Left colon (tissue), 2 donors: ENCODE data around the gene RASSF4. TPM values are rescaled to one million over a fixed set of nuclear protein-coding genes. Genes with fewer than 3 reads are reported as not detected.

Experiments used
- ATAC-seq: fragments of 200-7000 bp; cut with Tn5 transposase; one replicate; pipeline ENCODE4 v1.9.1; 2020; ENCODE audit warnings: mild to moderate bottlenecking, moderate library complexity
- DNase-seq, 2 donors: peaks; one replicate each; pipeline ENCODE4 v3.0.0-alpha.2; 2020
- intact Hi-C, 2 donors: fragments of 100-400 bp; cut with DNase I in 1 of 2; cut with micrococcal nuclease in 1 of 2; formaldehyde crosslinking; loops; one replicate each; pipeline versions ENCODE4 v1.11.2 to v1.14.0; 2022; cut with DNase I, micrococcal nuclease
- total RNA-seq, 2 donors: library from RNA; stranded (reverse); fragmentation: NEBNext Ultra II Directional; extraction: Animal tissue kit (Norgen Biotek cat#: 25700); gene quantifications; one replicate each; pipeline ENCODE4 v1.2.1, GENCODE V29; 2021
- donor health status: DM: no; HTN: no; CAD: no.
- donor health status: DM: yes; HTN: yes; CAD: no.

The RASSF4 gene
- total RNA-seq, 2 donors from 2014 or later = 29.4 to 44.7 TPM

DNA sequence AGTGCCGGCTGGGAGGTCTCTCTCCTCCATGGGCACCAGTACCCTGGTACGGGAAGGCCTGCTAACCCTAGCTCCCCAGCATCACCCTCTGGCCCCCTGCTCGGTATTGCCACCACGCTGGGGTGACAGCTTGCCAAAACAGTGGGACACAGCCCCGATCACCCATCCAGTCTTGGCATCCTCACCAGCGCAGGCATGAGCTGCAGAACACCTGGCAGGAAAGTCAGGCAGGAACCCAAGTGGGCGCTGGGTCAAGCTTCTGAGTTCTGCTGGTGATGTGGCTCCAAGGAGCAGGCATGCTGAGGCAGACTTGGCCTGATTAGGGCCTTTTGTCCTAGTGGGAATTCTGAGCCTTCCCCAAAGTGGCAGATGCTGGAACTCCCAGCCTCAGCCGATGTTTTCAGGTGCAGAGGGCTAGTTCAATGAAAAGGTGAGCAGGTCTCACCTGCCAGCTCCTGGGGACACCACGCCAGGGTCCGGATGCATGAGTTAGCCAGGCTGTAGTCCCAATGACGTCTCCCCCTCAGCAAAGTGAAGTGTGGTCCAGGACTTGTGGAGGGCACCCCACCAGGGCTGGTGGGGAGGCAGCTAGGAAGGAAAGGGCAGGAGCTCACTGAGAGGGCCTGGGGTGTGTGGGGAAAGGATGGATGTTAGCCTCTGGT lies 32.6 kb downstream of the RASSF4 start:
- ATAC-seq = no peak
- intact Hi-C loops = no loop called here
- peak; percentile 3 to 18 for DNase-seq

DNA sequence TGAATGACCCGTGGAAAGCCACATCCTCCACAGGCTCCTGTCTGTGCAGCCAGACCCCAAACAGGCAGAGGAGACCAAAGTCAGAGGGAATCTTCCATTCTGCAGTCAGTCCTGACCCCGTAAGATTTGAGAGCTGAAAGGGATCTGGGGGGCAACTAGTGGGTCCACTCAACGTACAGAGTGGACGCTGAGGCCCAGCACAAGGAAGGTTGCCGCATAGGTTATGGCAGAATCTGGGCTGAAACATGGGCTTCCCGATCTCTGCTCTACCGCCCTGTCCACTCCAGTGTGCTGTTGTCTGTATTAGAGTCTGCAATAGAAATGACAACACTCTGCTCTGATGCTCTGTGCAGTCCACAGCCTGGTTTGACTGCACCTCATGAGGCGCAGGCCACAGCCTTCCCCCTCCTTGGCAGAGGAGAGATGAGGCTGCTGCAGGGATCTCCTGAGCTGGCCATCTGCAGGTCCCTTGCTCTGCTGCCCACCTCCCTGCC lies 33.2 kb downstream of the RASSF4 start:
- ATAC-seq (no peak), DNase-seq (no peak)
- intact Hi-C loops = no loop called here

DNA sequence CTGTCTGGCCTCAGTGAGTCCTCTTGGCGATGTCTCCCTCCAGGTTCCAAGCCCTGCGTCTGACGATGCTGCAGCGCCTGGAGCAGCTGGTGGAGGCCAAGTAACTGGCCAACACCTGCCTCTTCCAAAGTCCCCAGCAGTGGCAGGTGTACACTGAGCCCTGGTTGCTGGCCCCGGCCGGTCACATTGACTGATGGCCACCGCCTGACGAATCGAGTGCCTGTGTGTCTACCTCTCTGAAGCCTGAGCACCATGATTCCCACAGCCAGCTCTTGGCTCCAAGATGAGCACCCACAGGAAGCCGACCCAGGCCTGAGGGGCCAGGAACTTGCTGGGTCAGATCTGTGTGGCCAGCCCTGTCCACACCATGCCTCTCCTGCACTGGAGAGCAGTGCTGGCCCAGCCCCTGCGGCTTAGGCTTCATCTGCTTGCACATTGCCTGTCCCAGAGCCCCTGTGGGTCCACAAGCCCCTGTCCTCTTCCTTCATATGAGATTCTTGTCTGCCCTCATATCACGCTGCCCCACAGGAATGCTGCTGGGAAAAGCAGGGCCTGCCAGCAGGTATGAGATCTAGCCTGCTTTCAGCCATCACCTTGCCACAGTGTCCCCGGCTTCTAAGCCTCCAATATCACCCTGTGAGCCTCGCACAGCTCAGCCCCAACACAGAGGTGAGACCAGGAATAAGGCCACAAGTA lies 33.8 kb downstream of the RASSF4 start:
- DNase-seq (peak in 1 of 2 donors; percentile 3), ATAC-seq (no peak)
- intact Hi-C loops = no loop called here

DNA sequence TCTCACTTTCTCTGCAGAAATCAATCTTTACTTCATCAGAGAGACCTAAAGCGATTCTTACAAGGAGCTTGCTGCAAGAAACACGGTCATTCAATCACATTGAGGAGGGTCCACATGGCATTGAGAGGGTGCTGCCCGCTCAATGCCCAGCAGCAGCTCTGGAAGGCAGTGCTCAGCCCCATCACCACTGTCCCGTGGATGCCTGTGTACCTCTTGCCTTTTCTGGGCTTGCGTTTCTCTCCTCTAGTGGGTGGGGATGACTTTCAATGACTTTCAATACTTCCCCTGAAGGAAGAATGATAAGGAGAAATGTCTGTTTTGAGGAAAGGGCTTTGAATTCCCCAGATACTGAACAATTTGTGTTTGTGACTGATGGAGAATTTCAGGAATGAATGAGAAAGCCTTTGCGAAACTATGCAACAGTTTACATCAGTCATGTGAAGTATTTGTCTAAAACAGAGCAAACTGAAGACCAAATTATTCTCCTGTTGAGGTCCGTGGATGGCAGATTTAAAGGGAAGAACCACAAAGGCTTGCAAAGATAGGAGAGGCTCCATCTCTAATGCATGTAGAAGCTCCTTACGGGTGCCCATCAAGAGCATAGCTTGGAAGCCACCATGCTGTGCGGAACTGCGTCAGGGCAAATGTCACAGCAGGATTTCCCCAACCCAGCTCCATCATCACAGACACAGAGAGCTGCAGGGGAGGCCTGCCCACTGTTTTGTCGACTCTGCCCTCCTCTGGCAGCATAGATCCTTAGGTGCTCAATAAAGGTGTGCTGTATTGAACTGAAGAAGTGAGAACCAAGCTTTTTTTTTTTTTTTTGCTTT lies 34.5 kb downstream of the RASSF4 start:
- ATAC-seq (no peak), DNase-seq (peak in 1 of 2 donors; percentile 2)
- intact Hi-C loops = no loop called here

DNA sequence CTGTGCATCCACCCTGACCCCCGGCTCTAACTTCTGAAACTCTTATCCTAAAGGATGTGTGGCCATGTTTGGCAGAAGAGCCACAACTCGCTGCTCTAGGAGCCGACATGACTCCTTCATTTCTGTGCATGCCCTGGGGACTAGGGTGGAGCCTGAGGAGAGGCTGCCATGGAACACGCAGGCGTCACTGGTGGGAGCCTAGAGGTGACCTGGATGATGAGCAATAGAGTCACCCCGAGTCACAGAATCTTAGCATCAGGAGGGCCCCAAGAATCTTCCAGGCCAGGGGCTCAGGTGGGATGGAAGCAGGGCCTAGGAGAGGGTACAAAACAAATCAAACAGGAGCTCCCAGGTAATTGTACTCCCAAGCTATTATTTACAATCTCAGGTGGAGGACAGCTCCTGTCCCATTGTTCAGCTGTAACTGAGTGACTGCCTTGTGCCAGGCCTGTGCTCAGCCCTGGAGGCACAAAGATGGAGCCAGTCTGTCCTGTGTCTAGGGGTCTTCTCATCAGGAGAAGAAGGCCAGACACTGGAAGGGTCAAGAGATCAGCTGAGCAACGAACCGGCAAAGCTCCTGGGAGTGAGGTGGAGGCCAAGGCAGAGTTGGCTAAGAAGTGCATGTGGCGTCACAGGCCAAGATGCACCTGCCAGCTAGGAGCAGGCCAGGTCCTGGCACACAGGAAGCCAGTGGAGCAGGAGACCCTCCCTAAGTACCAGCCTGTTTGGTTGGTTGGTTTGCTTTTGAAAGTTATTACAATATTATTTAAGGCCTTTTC lies 35.3 kb downstream of the RASSF4 start:
- no peak for ATAC-seq
- intact Hi-C loops = no loop called here

DNA sequence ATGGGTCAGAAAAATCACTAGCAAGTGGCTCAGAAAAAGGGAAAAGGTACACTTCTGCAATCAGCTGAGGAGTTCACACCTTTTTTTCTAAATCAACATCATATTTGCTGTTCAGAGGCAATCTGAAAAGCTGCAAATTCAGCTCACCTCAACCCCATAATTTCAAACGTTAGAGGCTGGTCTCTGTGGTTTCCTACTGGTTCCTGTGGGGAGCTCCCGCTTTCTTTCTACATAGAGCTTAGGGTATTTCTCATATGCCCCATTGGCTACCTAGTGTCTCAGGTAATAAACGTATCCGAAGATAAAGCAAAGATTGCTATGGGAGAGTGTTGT lies 35.9 kb downstream of the RASSF4 start:
- intact Hi-C loops = no loop called here
- DNase-seq = no peak
- no peak for ATAC-seq

More for the DNA sequence above, 35.3 kb downstream of the RASSF4 start:
- peak in 1 of 2 donors; percentile 3 for DNase-seq

DNA sequence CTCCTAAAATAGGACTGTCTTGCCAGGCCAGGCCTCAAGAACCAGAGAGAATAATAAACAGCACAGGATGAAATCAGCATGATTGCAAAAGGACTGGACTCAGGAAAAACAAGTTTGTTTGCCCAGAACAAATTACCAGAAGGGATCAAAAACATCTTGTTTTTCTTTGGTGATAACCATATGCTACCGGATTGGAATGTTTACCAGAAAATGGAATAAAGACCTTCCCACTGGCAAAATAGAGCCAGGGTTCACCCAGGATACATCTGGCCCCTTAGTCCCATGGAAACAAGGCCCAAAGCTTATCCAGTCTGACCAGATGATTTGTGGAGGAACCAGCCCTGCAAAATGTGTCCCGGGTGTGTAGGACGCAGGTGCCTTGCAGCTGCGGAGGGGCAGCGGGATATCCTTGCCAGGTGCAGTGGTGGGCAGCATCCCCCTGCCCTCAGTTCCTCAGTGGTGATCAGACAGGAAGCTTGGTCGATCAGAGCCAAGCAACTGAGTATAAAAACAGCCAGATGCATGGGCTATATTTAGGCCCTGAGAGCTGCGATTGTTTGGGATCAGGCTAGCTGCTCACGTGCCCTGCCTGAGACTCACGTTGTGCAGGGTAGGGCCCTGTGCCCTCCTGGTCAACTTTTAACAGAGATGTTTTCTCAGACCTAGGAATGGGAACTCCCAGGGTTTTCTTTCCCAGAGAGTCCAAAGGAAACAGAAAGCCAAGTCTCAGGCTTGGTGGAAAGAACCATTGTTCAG lies 36.5 kb downstream of the RASSF4 start:
- peak; percentile 14 for ATAC-seq
- intact Hi-C loops = no loop called here
- peak in 1 of 2 donors; percentile 53 for DNase-seq

DNA sequence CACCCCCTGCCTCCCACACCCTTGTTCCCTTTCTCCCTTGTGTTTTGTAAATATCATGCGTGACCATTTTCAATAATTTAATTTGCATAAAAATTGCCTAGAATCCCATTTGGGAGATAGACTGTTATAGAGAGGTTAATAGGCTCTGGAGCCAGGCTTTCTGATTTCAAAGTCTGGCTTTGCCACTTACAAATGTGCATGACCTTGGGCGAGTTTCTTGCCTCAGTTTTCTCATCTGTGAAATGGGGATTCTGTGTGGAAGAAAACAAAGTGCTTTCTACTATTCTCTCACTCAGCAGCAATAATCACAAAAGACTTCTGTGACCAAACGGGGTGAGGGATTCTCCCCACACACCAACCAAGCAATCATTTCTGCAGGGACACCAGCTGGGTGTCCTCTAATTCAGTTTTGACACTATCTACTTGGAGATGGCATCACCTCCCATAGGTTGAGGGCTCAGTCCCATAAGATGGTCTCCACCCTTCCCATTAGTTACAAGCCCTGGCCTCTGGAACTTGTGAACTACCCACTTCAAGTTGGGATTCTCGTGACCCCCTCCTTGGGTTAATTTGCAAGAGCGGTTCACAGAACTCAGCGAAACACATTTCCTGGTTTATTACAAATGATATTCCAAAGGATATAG lies 37.6 kb downstream of the RASSF4 start:
- intact Hi-C loops = no loop called here
- no peak for ATAC-seq
- DNase-seq = no peak

DNA sequence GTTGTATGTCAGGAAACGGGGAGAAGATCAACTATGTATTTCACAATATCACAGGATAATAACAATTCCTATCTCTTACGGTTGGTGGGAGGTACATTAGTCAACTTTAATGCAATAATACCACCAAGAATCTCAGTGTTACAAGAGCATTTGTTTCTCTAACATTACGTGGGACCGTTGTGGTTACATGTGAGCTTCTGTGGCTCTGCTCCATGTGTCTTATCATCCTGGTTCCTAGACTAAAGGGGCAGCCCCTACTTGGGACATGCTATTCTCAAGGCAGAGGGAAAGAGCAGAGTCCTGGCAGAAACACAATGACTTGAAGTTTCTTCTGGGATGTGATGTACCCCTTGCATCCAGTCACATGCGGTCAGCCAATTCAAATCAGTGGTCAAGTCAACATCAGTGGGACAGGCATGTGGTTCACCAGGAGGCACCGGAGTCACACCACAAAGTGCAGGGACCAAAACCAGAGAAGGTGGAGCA lies 38.6 kb downstream of the RASSF4 start:
- ATAC-seq = no peak
- no peak for DNase-seq
- intact Hi-C loops = no loop called here

DNA sequence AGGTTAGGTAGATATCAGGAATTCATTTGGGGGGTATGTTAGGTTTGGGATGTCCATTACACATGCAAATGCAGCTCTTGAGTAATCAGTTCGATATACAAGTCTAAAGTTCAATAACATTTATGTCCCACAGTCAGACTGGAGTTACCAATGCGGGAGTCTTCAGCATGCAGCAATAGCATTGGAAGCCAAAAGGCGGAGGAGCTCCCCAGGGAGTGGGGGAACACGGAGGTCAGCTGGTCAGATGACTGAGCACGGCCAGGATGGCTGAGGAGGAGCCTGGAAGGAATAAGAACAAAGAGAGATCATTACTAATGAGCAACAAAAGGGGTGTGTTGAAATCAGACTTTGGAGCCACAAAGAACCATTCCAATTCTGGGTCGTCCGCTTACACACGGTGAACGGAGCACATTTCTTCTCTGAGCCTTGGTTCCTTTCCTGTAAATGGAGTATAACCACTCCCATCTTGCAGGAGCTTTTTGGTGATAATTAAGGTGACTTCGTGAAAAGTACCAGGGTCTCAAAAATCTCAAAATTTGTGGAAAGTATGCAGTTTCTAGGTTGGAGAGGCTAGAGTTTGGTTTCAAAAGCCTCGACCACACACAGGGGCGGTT lies 40.6 kb downstream of the RASSF4 start:
- intact Hi-C loops = no loop called here
- ATAC-seq (no peak), DNase-seq (peak; percentile 26 to 61)

DNA sequence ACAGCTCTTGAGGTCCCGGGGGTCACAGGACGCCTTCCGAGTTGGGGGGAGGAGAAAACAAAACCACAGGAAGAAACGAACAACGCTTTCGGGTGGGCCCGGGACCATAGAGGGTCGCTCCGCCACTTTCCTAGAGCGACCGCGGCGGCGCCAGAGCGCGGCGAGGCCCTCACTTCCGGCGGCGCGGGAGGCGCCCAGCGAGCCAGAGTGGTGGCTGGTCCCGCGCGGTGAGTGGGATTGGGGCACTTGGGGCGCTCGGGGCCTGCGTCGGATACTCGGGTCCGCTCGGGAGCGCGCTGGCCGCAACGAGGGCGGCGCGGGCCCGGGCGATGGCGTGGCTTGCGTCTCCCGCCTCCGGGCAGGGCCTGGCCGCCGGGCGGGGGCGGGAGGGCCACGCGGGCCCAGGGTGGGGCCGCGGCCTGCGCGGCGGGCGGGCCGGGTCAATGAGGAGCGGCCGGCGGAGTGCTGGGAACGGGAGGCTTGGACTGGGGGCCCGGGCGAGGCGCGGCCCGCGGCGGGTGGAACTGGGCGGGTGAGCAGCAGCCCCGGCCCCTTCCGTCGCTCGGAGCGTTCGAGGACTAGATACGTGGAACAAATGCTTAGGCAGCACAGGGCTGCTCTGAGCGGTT lies 41.3 kb downstream of the RASSF4 start, which contains the start of gene ZNF22:
ZNF22 (plus strand) TSS at position 172 of the 629 bp plus-strand sequence. CDS start 2,446 bp downstream, outside the sequence.
- DNase-seq (peak; percentile 60 to 80), ATAC-seq (peak; percentile 88)
- intact Hi-C loops = no loop called here

DNA sequence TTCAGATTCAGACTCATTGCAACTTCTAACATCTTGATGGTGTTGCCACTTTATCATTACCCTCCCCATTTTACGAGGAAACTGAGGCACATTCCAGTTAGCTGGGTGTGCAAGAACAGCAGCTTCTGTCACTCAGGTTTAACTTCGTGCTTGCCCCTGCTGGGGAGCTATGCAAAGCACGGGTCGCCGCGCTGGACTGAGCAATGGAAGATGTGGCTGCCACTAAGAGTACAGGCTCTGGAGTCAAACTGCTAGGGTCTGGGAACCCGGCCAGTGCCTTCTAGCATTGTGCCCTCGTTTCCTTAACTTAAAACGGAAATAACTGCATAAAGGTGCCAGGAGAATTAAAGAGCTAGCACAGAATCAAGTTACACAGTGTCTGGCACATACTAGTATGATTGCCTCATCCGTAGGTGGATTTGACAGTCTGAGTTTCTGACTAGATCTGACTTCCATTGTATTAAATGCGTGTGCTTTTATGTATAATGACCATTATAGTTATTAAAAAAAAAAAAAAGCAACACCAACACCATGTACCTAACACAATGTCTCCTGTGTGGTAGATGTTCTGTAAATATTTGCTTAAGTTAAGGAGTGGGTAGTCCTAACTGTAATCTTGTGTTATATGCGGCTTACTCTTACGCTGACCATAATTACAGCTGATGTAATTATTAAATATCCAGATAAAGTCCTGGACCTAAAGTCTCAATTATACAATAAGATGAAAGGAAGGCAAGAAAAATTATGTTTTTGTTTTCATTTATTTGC lies 42.0 kb downstream of the RASSF4 start:
- intact Hi-C loops = no loop called here
- ATAC-seq (peak; percentile 69), DNase-seq (peak; percentile 71 to 77)

DNA sequence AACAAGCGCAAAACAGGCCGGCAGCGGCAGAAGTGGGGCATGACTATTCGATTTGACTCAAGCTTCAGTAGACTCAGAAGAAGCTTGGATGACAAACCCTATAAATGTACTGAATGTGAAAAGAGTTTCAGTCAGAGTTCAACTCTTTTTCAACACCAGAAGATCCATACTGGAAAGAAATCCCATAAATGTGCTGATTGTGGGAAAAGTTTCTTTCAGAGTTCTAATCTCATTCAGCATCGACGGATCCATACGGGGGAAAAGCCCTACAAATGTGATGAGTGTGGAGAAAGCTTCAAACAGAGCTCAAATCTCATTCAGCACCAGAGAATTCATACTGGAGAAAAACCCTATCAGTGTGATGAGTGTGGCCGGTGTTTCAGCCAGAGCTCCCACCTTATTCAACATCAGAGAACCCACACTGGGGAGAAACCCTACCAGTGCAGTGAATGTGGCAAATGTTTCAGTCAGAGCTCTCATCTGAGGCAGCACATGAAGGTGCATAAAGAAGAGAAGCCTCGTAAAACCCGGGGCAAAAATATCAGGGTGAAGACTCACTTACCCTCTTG lies 43.9 kb downstream of the RASSF4 start:
- intact Hi-C loops = no loop called here
- ATAC-seq (no peak), DNase-seq (no peak)

DNA sequence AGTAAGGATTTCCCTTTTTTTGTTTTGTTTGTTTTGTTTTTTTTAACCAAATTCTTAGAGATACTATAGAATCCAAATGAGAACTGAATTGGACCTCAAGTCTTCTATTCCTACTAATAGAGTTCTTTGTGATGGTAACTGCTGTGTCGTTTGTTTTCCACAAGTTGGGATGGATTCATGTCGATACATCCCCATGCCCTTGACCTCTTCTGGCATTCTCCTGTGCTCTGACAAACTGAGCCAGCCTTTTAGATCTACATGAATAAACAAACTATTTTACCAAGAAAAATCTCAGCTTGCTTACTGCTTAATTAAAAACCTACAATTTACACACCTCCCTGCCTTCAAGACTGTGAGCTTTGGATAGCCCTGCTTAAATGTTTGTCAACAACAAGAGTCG lies 45.1 kb downstream of the RASSF4 start:
- no peak for ATAC-seq
- no peak for DNase-seq
- intact Hi-C loops = no loop called here

DNA sequence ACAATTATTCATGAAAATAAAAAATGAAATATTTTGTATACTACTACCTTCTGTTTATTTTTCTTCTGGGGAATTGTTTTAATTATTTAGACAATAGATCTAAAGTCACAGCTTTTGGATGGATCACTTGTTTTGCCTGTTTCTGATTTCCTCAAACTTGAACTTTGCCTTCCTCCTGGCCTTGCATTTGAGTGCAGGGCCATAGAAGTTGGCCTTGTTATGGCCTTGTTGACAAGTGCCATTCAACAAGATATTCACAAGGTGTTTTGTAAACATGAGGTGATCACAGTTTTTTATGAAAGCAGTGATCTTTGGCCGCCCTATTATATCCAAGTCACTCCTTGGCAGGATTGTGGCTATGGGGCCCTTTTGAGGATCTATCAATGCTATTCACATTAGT lies 45.7 kb downstream of the RASSF4 start:
- intact Hi-C loops = no loop called here
- DNase-seq (no peak), ATAC-seq (no peak)
